GM18861 (cell line): ENCODE data around the gene DPY30.
"Not testable (repeated sequence)": the region's sequence is repeated elsewhere in the genome, so short reads cannot be mapped to it uniquely, and the experiment has no call there.

Source experiments
- ATAC-seq: cut with Tn5 transposase; IDR thresholded peaks from one replicate; pipeline ENCODE4 v1.9.1; 2021; ENCODE audit not compliant: unreplicated experiment

DPY30 gene

GRCh38 chr2:32039447-32040219 is at the start of gene DPY30:
TSS of gene DPY30 (minus strand) at chr2:32039805. CDS start at chr2:32039456, 349 bp downstream.
- ATAC-seq: peak; percentile 81

- no peak for ATAC-seq
These were observed 34.5 kb upstream of the DPY30 start for GRCh38 chr2:32074134-32074506.

GRCh38 chr2:32067549-32067948 is 27.9 kb upstream of the DPY30 start:
- no peak for ATAC-seq

GRCh38 chr2:32064713-32065112 is 25.1 kb upstream of the DPY30 start:
- ATAC-seq: no peak

- no peak for ATAC-seq
These were observed 24.5 kb upstream of the DPY30 start for GRCh38 chr2:32064021-32064601.

- ATAC-seq: peak; percentile 93
These were observed 23.9 kb upstream of the DPY30 start, which contains the start of gene SPAST for GRCh38 chr2:32063310-32064020. TSS of gene SPAST (plus strand) at chr2:32063556. CDS start at chr2:32063832, 276 bp downstream.

- ATAC-seq: no peak
These were observed 22.6 kb upstream of the DPY30 start for GRCh38 chr2:32061973-32062861.

GRCh38 chr2:32061430-32061829 is 21.8 kb upstream of the DPY30 start:
- ATAC-seq: no peak

GRCh38 chr2:32060266-32060665 is 20.7 kb upstream of the DPY30 start:
- ATAC-seq: no peak

- no peak for ATAC-seq
These were observed 18.5 kb upstream of the DPY30 start for GRCh38 chr2:32058130-32058529.

- ATAC-seq: not testable (repeated sequence)
These were observed 15.0 kb upstream of the DPY30 start for GRCh38 chr2:32054583-32054982.

GRCh38 chr2:32051836-32052439 is 12.3 kb upstream of the DPY30 start:
- no peak for ATAC-seq

GRCh38 chr2:32043561-32043960 is 4.0 kb upstream of the DPY30 start:
- no peak for ATAC-seq

- not testable (repeated sequence) for ATAC-seq
These were observed 5.3 kb downstream of the DPY30 start for GRCh38 chr2:32034198-32034887.

GRCh38 chr2:32018789-32019482 is 20.7 kb downstream of the DPY30 start:
- not testable (repeated sequence) for ATAC-seq

- no peak for ATAC-seq
These were observed 26.7 kb downstream of the DPY30 start for GRCh38 chr2:32012872-32013271.

- no peak for ATAC-seq
These were observed 28.1 kb downstream of the DPY30 start for GRCh38 chr2:32011485-32011960.

- peak; percentile 59 for ATAC-seq
These were observed 28.7 kb downstream of the DPY30 start, which contains the start of gene MEMO1 for GRCh38 chr2:32010670-32011484. TSS of gene MEMO1 (minus strand) at chr2:32011008. CDS start at chr2:32010247, 761 bp downstream.
